ENCODE data around the gene AP2M1. TPM values are rescaled to one million over a fixed set of nuclear protein-coding genes. Genes with fewer than 3 reads are reported as not detected.

Gene AP2M1
- polyA plus RNA-seq, 2 of the 4 experiments (the other 2 are of a cell fraction) = 274 to 298 TPM

- POLR2A ChIA-PET = interaction anchor here (0.5 to 1.4 kb wide), 6 partner anchors 9 to 170 kb away, joined by 3 to 14 read pairs (median 4); partner anchors contain the start of genes AP2M1 and DVL3
- 13% methylated on average over 14 of the region's 55 CpGs for WGBS (ENCODE audit: missing lambda C conversion rate)
- FAIRE-seq = no peak
- CTCF ChIA-PET = interaction anchor here (1.3 kb wide), 1 partner anchor 9 kb away, joined by 3 read pairs; no protein-coding TSS in a partner anchor
- Histone ChIP-seq H3K27ac (peak overlapping the region; percentile 86 to 96), H3K4me1 (peaks cover 12% of the 10 kb centered on the region; the same call in 2 of the 3 replicates), H3K9me3 (no peaks in the 10 kb centered on the region), H3K4me3 (peak overlapping the region; percentile 88), H3K4me2 (peak overlapping the region; percentile 86)
- DNase-seq (ENCODE audit: low read depth in 1 of 2, low spot score in 1 of 2) = peak; percentile 87 to 98
- peak; percentile 87 to 95 for ATAC-seq
- TF ChIP-seq FOXS1 (CRISPR knock-in tag; IDR thresholded peaks at IDR 0.05) (no peak), KDM5A (IDR thresholded peaks at IDR 0.05) (no peak), MYC (IDR thresholded peaks at IDR 0.05; ENCODE audit: borderline replicate concordance, low read length) (peak; percentile 75; the same call in 1 of the 2 replicates), EHMT2 (IDR thresholded peaks at IDR 0.05; ENCODE audit: low read depth) (no peak), MAX (IDR thresholded peaks at IDR 0.05) (peak; percentile 91), FOSL2 (IDR thresholded peaks at IDR 0.05) (no peak), FOSL2 (CRISPR knock-in tag; IDR thresholded peaks at IDR 0.05) (0 out of 2 replicates have a peak, but pooled peaks have one; percentile 26), TP53 (CRISPR knock-in tag; IDR thresholded peaks at IDR 0.05) (no peak), MAZ (IDR thresholded peaks at IDR 0.05; ENCODE audit: borderline replicate concordance, low read depth, low read length) (no peak), CHD2 (IDR thresholded peaks at IDR 0.05; ENCODE audit: low read length, partially characterized antibody) (no peak), ZNF302 (CRISPR knock-in tag; IDR thresholded peaks at IDR 0.05) (no peak), RARB (CRISPR knock-in tag; IDR thresholded peaks at IDR 0.05) (no peak), HOXA7 (CRISPR knock-in tag; IDR thresholded peaks at IDR 0.05) (no peak), TFCP2L1 (CRISPR knock-in tag; IDR thresholded peaks at IDR 0.05) (no peak), ELK1 (IDR thresholded peaks at IDR 0.05; ENCODE audit: low read depth, low read length) (no peak), EP300 (IDR thresholded peaks at IDR 0.05) (no peak), SREBF2 (IDR thresholded peaks at IDR 0.05) (no peak), BHLHE40 (IDR thresholded peaks at IDR 0.05; ENCODE audit: low read depth, low read length) (no peak), HDAC2 (IDR thresholded peaks at IDR 0.05) (no peak), NFE2L2 (conservative IDR thresholded peaks at IDR 0.05; ENCODE audit: low read length) (no peak), REST (IDR thresholded peaks at IDR 0.05) (no peak), NR3C1 (IDR thresholded peaks at IDR 0.05) (no peak), RCOR1 (IDR thresholded peaks at IDR 0.05; ENCODE audit: low read depth, low read length) (no peak), RFX5 (IDR thresholded peaks at IDR 0.05) (no peak), CHD4 (IDR thresholded peaks at IDR 0.05; ENCODE audit: borderline replicate concordance) (no peak), FOSB (CRISPR knock-in tag; IDR thresholded peaks at IDR 0.05) (no peak), POLR2A (IDR thresholded peaks at IDR 0.05; ENCODE audit: low read length) (peak; percentile 70), HOXB13 (CRISPR knock-in tag; IDR thresholded peaks at IDR 0.05; ENCODE audit: low read depth) (peak; percentile 70; the same call in 1 of the 2 replicates), CBX2 (IDR thresholded peaks at IDR 0.05; ENCODE audit: borderline replicate concordance, low read depth) (no peak), BCL3 (IDR thresholded peaks at IDR 0.05) (peak; percentile 66; the same call in 2 of the 3 replicates)
- TF ChIP-seq, protein P1, sequence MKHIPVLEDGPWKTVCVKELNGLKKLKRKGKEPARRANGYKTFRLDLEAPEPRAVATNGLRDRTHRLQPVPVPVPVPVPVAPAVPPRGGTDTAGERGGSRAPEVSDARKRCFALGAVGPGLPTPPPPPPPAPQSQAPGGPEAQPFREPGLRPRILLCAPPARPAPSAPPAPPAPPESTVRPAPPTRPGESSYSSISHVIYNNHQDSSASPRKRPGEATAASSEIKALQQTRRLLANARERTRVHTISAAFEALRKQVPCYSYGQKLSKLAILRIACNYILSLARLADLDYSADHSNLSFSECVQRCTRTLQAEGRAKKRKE (CRISPR knock-in tag; IDR thresholded peaks at IDR 0.05; ENCODE audit: low read depth) = peak; percentile 70
- TF ChIP-seq, protein P2, sequence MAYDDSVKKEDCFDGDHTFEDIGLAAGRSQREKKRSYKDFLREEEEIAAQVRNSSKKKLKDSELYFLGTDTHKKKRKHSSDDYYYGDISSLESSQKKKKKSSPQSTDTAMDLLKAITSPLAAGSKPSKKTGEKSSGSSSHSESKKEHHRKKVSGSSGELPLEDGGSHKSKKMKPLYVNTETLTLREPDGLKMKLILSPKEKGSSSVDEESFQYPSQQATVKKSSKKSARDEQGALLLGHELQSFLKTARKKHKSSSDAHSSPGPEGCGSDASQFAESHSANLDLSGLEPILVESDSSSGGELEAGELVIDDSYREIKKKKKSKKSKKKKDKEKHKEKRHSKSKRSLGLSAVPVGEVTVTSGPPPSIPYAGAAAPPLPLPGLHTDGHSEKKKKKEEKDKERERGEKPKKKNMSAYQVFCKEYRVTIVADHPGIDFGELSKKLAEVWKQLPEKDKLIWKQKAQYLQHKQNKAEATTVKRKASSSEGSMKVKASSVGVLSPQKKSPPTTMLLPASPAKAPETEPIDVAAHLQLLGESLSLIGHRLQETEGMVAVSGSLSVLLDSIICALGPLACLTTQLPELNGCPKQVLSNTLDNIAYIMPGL (CRISPR knock-in tag; IDR thresholded peaks at IDR 0.05; ENCODE audit: borderline replicate concordance) = no peak
- TF ChIP-seq, protein P3, sequence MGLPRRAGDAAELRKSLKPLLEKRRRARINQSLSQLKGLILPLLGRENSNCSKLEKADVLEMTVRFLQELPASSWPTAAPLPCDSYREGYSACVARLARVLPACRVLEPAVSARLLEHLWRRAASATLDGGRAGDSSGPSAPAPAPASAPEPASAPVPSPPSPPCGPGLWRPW (IDR thresholded peaks at IDR 0.05) = no peak
Observed at GRCh38 chr3:184185461-184186183, 11.0 kb downstream of the AP2M1 start.
